ENCODE measurements around the gene KCNJ4.

The KCNJ4 gene

GRCh38 chr22:38469306-38469781, 14.3 kb upstream of the KCNJ4 start:
- DNase-seq = no peak

- DNase-seq = peak; percentile 20
Observed at GRCh38 chr22:38468443-38469305, 13.7 kb upstream of the KCNJ4 start.

- DNase-seq = peak; percentile 66
Observed at GRCh38 chr22:38467904-38468442, 13.0 kb upstream of the KCNJ4 start, which contains the start of gene KDELR3. KDELR3 (plus strand) TSS chr22:38468096; CDS start chr22:38468234, 138 bp downstream.

- peak; percentile 36 for DNase-seq
Observed at GRCh38 chr22:38467438-38467903, 12.5 kb upstream of the KCNJ4 start.

- DNase-seq = peak; percentile 93
Observed at GRCh38 chr22:38465673-38466490, 10.9 kb upstream of the KCNJ4 start.

GRCh38 chr22:38464992-38465672, 10.1 kb upstream of the KCNJ4 start:
- DNase-seq = no peak

GRCh38 chr22:38462960-38463784, 8.2 kb upstream of the KCNJ4 start:
- DNase-seq = peak; percentile 84

GRCh38 chr22:38461414-38462081, 6.5 kb upstream of the KCNJ4 start:
- DNase-seq = peak; percentile 98

- no peak for DNase-seq
Observed at GRCh38 chr22:38461057-38461413, 6.0 kb upstream of the KCNJ4 start.

GRCh38 chr22:38460426-38460840, 5.4 kb upstream of the KCNJ4 start:
- no peak for DNase-seq

GRCh38 chr22:38456841-38457699, 2.1 kb upstream of the KCNJ4 start:
- peak; percentile 38 for DNase-seq

- DNase-seq = no peak
Observed at GRCh38 chr22:38456272-38456835, 1.4 kb upstream of the KCNJ4 start.

- peak; percentile 82 for DNase-seq
Observed at GRCh38 chr22:38455530-38456271, 702 bp upstream of the KCNJ4 start.

GRCh38 chr22:38454353-38455075, 485 bp downstream of the KCNJ4 start:
- peak; percentile 48 for DNase-seq

- DNase-seq = no peak
Observed at GRCh38 chr22:38453996-38454352, 1.0 kb downstream of the KCNJ4 start.

GRCh38 chr22:38453066-38453672, 1.8 kb downstream of the KCNJ4 start:
- no peak for DNase-seq

- DNase-seq = peak; percentile 33
Observed at GRCh38 chr22:38452373-38453065, 2.5 kb downstream of the KCNJ4 start.
